ENCODE measurements around the gene SENP1. TPM values are rescaled to one million over a fixed set of nuclear protein-coding genes. Genes with fewer than 3 reads are reported as not detected.

Gene SENP1
- total RNA-seq, 4 donors from 2014 or later = 11.0 to 37.1 (median 16.9) TPM

DNA sequence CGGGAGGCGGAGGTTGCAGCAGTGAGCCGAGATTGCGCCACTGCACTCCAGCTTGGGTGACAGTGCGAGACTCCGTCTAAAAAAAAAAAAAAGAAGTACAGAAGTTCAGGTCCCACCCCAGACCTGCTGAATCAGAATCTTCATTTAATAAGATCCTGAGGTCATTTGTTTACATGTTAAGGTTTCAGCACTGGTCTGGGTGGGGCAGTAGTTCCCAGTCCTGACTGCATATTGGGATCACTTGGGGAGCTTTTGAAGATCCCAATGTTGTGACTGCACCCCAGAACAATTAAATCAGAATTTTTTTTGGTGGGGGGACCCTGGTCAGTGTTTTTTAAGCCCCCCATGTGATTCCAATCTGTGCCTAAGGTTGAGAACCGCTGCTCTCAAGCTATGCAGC lies 89.9 kb downstream of the SENP1 start:
- no peak for TF ChIP-seq POLR2A (IDR thresholded peaks at IDR 0.05)
- no peak for TF ChIP-seq CTCF (IDR thresholded peaks at IDR 0.05)
- Histone ChIP-seq H3K4me1 (no peaks in the 10 kb centered on the region), H3K9me3 (no peaks in the 10 kb centered on the region), H3K27ac (no peak overlapping the region), H3K4me3 (no peak overlapping the region), H3K27me3 (no peaks in the 10 kb centered on the region), H3K36me3 (no peaks in the 10 kb centered on the region)
- DNase-seq = peak in 1 of 3 donors; percentile 8

DNA sequence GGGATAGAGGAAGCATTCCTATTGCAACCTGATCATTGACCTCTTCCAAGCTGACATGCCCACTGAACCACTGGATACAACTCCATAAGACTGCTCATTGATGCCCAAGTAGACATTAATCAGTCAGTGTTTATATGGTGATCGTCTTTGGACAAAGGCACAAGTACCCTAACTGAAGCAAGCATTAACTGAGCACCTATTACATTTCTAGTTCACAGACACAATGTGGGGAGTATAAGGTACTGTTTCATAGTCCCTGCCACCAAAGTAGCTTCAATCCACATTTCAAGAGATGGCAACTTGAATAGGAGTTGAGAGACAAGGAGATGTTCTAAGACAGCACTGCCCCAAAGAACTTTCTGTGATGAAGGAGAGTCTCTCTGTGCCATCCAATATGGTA lies 90.8 kb downstream of the SENP1 start:
- Histone ChIP-seq H3K4me3 (no peak overlapping the region), H3K4me1 (no peaks in the 10 kb centered on the region), H3K9me3 (no peaks in the 10 kb centered on the region), H3K27me3 (no peaks in the 10 kb centered on the region), H3K27ac (no peak overlapping the region), H3K36me3 (no peaks in the 10 kb centered on the region)
- TF ChIP-seq CTCF (IDR thresholded peaks at IDR 0.05) = no peak
- no peak for TF ChIP-seq POLR2A (IDR thresholded peaks at IDR 0.05)
- DNase-seq = no peak

DNA sequence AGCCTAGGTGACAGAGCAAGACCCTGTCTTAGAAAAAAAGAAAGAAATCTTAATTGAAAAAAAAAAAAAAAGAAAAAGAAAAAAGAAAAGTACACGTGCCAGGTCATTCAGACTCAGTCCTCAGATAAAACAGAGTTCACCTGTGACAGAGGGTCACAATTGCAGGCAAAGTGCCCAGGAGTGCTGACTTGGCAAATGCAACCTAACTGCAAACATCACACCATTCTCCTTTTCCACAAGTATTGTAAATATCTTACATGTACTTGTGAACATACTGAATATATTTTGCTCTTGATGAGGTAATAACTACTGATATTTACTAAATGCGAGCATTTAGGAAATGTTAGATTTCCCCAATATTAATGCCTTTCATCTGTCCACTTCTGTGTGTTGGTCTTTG lies 92.6 kb downstream of the SENP1 start:
- H3K9me3 ChIP-seq = no peaks in the 10 kb centered on the region
- no peak for DNase-seq
- TF ChIP-seq POLR2A (IDR thresholded peaks at IDR 0.05) = no peak
- no peak for TF ChIP-seq CTCF (IDR thresholded peaks at IDR 0.05)

DNA sequence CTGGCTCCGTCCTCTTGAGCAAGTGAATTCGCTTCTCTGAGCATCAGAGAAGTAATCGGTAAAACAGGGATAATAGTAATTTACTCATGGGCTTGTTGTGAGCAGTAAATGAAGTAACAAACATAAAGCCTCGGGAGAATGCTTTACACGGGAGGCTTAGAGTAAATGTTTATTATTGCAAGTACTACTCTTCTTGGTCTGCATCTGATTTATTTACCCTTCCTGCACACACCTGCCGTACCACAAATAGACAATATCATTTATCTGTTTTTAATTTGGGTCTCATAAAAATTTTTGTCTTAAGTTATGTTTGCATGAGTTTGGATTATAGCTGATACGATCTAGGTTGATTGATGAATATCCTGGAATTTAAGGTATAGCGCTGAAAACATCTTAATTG lies 93.8 kb downstream of the SENP1 start:
- Histone ChIP-seq H3K9me3 (no peaks in the 10 kb centered on the region), H3K27ac (no peak overlapping the region), H3K4me1 (no peaks in the 10 kb centered on the region), H3K27me3 (no peaks in the 10 kb centered on the region), H3K36me3 (no peaks in the 10 kb centered on the region), H3K4me3 (no peak overlapping the region)
- TF ChIP-seq CTCF (IDR thresholded peaks at IDR 0.05) (no peak), POLR2A (IDR thresholded peaks at IDR 0.05) (no peak)
- DNase-seq = no peak

More for the DNA sequence above, 92.6 kb downstream of the SENP1 start:
- Histone ChIP-seq H3K27me3 (no peaks in the 10 kb centered on the region), H3K36me3 (no peaks in the 10 kb centered on the region), H3K27ac (no peak overlapping the region), H3K4me1 (no peaks in the 10 kb centered on the region), H3K4me3 (no peak overlapping the region)

- Histone ChIP-seq H3K4me3 (no peak overlapping the region), H3K27me3 (peaks cover 0 to 3% of the 10 kb centered on the region in 2 donors), H3K27ac (no peak overlapping the region), H3K9me3 (no peaks in the 10 kb centered on the region), H3K36me3 (no peaks in the 10 kb centered on the region), H3K4me1 (no peaks in the 10 kb centered on the region)
- TF ChIP-seq CTCF (IDR thresholded peaks at IDR 0.05) (no peak), POLR2A (IDR thresholded peaks at IDR 0.05) (no peak)
- no peak for DNase-seq
These were observed 95.4 kb downstream of the SENP1 start for GRCh38 chr12:48010366-48010970.

GRCh38 chr12:48009471-48009870 lies 96.4 kb downstream of the SENP1 start:
- Histone ChIP-seq H3K9me3 (no peaks in the 10 kb centered on the region), H3K36me3 (no peaks in the 10 kb centered on the region), H3K27ac (no peak overlapping the region), H3K4me1 (peaks cover 3 to 9% (median 5%) of the 10 kb centered on the region in 4 donors), H3K27me3 (peaks cover 0 to 13% of the 10 kb centered on the region in 2 donors), H3K4me3 (no peak overlapping the region)
- TF ChIP-seq POLR2A (IDR thresholded peaks at IDR 0.05) (no peak), CTCF (IDR thresholded peaks at IDR 0.05) (no peak)
- DNase-seq = no peak

Measured in Peyer's patch (tissue), 4 donors.